Right lobe of liver (tissue), 6 donors: ENCODE data around the gene CASP3. TPM values are rescaled to one million over a fixed set of nuclear protein-coding genes. Genes with fewer than 3 reads are reported as not detected.

ENCODE experiments used
- ATAC-seq, 4 donors: fragments of 200-7000 bp; cut with Tn5 transposase; one replicate each; pipeline ENCODE4 v1.9.1; 2020; ENCODE audit warnings: mild to moderate bottlenecking in 4 of 4, moderate library complexity in 4 of 4
- DNase-seq, 3 donors: peaks; one replicate each; pipeline ENCODE4 v3.0.0-alpha.2; 2020
- H3K27ac ChIP-seq, 3 donors: fragments of 200-600 bp; one replicate each; pipeline ENCODE4 v1.8.0; 2022
- H3K27me3 ChIP-seq, 2 donors: fragments of 200-600 bp; one replicate each; pipeline ENCODE4 v1.8.0; 2022
- H3K36me3 ChIP-seq, 4 donors: fragments of 200-600 bp; sonication (generic) in 1 of 4; one replicate each; pipeline versions ENCODE4 v1.5.1 to v1.8.0; 2017 to 2022; ENCODE audit warnings: control low read depth in 1 of 4
- H3K4me1 ChIP-seq, 4 donors: fragments of 200-600 bp; sonication (generic) in 1 of 4; one replicate each; pipeline versions ENCODE4 v1.5.1 to v1.8.0; 2017 to 2022; ENCODE audit warnings: control low read depth in 1 of 4
- H3K4me3 ChIP-seq, 3 donors: fragments of 200-600 bp; one replicate each; pipeline ENCODE4 v1.8.0; 2022
- H3K9me3 ChIP-seq, 4 donors: fragments of 200-600 bp; sonication (generic) in 1 of 4; one replicate each; pipeline versions ENCODE4 v1.5.1 to v1.8.0; 2017 to 2022; ENCODE audit warnings: control low read depth in 1 of 4
- POLR2A ChIP-seq: fragments of 450-650 bp; IDR thresholded peaks from one replicate; pipeline ENCODE4 v1.6.1; 2017; ENCODE audit warnings: antibody characterized with exemption, mild to moderate bottlenecking
- WGBS: methylation state at CpG from one replicate; pipeline ENCODE4 v1.1.6; 2018; ENCODE audit warnings: low coverage, low lambda C conversion rate; ENCODE audit not compliant: insufficient coverage; ENCODE audit errors: missing lambda C conversion rate; 5-methylcytosine and 5-hydroxymethylcytosine counted together
- intact Hi-C, 2 donors: fragments of 100-400 bp; cut with DNase I; formaldehyde crosslinking; loops; one replicate each; pipeline versions ENCODE4 v1.11.2 to v1.14.1; 2022
- total RNA-seq, 6 experiments: library from RNA; depleted of rRNA in 2 of 6; stranded (reverse); fragments of >200 nt in 2 of 6; fragmentation: NEBNext Ultra II Directional in 3 of 6; extraction: Animal tissue kit (Norgen Biotek cat#: 25700) in 3 of 6; gene quantifications; one replicate each; pipeline versions ENCODE4 v1.1.0 to v1.2.4, GENCODE V29; 2016 to 2023
- TF ChIP-seq, protein P1 (sequence below), 4 donors: fragments of 200-600 bp in 3 of 4; fragments of 450-650 bp in 1 of 4; IDR thresholded peaks; one replicate each; pipeline versions ENCODE4 v1.5.1 to v1.8.0; 2016 to 2022; ENCODE audit warnings: antibody characterized with exemption in 4 of 4, mild to moderate bottlenecking in 2 of 4
- donor health status: DM: no; HTN: yes; CAD: no.
- donor health status: DM: no; HTN: no; CAD: no.
- donor health status: DM: no; HTN: no; CAD: no.
- donor health status: DM: no; HTN: yes; CAD: no.
- donor health status: DM: no; HTN: yes; CAD: no.

Gene CASP3
- total RNA-seq, 6 experiments from 2014 or later, result 9.6 to 19.6 (median 13.2) TPM

- Histone ChIP-seq H3K9me3 (no peaks in the 10 kb centered on the region), H3K36me3 (no peaks in the 10 kb centered on the region), H3K27me3 (no peaks in the 10 kb centered on the region), H3K27ac (peak overlapping the region; percentile 90 to 98 (median 94)), H3K4me3 (peak overlapping the region; percentile 74 to 90 (median 76)), H3K4me1 (peaks cover 0 to 42% (median 17%) of the 10 kb centered on the region in 4 donors)
- DNase-seq (no peak), ATAC-seq (no peak)
- TF ChIP-seq, protein P1, sequence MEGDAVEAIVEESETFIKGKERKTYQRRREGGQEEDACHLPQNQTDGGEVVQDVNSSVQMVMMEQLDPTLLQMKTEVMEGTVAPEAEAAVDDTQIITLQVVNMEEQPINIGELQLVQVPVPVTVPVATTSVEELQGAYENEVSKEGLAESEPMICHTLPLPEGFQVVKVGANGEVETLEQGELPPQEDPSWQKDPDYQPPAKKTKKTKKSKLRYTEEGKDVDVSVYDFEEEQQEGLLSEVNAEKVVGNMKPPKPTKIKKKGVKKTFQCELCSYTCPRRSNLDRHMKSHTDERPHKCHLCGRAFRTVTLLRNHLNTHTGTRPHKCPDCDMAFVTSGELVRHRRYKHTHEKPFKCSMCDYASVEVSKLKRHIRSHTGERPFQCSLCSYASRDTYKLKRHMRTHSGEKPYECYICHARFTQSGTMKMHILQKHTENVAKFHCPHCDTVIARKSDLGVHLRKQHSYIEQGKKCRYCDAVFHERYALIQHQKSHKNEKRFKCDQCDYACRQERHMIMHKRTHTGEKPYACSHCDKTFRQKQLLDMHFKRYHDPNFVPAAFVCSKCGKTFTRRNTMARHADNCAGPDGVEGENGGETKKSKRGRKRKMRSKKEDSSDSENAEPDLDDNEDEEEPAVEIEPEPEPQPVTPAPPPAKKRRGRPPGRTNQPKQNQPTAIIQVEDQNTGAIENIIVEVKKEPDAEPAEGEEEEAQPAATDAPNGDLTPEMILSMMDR (IDR thresholded peaks at IDR 0.05), result no peak
- TF ChIP-seq POLR2A, result no peak
- WGBS, result 0% methylated on average over 6 of the region's 6 CpGs
- intact Hi-C loops, result no loop called here
Measured at GRCh38 chr4:184648054-184648312, 1.3 kb downstream of the CASP3 start.

DNA sequence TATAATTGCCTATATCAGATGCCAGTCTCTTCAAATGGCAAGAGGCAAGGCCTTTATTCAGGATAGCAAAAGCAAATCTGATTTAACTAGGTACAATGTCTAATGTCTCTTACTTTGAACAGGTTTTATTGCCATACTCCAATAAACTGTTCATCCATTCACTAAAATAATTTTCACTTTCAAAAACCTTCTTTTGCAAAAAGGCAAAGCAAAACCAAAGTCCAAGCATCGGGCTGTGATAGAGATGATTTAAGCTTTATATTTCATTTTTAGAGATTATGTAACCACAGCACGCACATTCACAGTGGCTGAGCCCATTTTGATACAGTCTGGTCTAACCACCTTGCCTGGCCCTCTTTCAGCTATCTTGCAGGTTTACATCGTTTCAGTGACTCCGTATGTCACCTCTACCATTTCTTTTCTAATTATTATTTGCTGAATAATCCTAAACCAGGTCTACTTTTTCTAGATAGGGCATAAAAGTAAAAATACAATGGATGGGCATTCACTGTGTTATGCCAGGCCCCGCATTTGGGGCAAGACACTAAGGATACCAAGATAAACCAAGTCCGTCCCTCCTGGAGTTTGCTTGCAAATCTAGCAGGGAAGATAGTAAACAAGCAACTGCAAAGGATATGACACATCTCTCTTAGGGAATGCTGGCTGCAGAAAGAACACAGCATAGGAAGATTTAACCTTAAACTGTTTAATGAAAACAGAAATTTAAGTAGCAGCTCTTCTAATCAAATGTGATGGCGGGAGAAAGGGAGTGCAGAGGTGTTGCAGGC is 1.8 kb downstream of the CASP3 start:
- no peak for TF ChIP-seq POLR2A
- TF ChIP-seq, protein P1 (IDR thresholded peaks at IDR 0.05), result no peak
- intact Hi-C loops, result no loop called here
- H3K9me3 ChIP-seq, result no peaks in the 10 kb centered on the region
- 29% methylated on average over 7 of the region's 7 CpGs for WGBS
- no peaks in the 10 kb centered on the region for H3K36me3 ChIP-seq
- H3K27ac ChIP-seq, result peak overlapping the region; percentile 90 to 98 (median 94)
- DNase-seq (no peak), ATAC-seq (no peak)
- H3K4me1 ChIP-seq, result peaks cover 0 to 42% (median 17%) of the 10 kb centered on the region in 4 donors
- no peaks in the 10 kb centered on the region for H3K27me3 ChIP-seq
- peak overlapping the region; percentile 74 to 90 (median 76) for H3K4me3 ChIP-seq

DNA sequence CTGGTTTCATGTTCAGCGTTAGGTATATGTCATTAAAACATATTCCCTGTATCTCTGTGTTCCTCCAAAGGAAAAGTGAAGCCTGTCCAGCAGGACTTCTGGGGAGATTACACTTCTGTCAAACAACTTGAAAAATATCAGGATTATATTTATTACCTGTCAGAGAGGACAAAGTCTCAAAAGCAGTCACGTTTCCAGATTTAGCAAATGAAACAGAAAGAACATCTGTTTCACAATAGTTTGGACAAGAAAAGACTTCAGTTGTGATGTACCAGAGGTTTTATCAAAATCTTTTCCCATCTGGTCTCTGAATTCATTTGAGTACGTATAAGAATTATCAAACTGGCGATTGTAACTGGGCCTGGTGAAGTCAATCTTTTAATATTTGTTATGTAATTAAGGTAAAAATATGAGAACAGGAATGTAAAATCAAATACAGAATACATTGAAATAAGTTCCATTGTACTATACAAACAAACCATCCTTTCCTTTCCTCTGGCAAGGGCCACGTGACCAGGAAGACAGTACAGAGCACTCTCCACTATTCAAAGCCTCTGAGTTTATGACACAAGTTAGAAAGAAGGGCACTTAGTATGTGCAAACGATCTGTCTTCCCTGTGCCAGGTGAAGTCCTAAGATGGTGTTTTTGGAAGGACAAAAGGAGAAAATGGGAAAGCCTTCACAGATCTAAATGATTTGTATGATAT is 3.2 kb downstream of the CASP3 start:
- intact Hi-C loops, result no loop called here
- WGBS, result 45% methylated on average over 6 of the region's 6 CpGs
- DNase-seq (no peak), ATAC-seq (no peak)
- Histone ChIP-seq H3K4me1 (peaks cover 0 to 42% (median 17%) of the 10 kb centered on the region in 4 donors), H3K4me3 (no peak overlapping the region), H3K27ac (peak overlapping the region in 2 of 3 donors; percentile 10 to 19), H3K9me3 (no peaks in the 10 kb centered on the region), H3K36me3 (no peaks in the 10 kb centered on the region), H3K27me3 (no peaks in the 10 kb centered on the region)
- no peak for TF ChIP-seq POLR2A
- TF ChIP-seq, protein P1 (IDR thresholded peaks at IDR 0.05), result no peak

DNA sequence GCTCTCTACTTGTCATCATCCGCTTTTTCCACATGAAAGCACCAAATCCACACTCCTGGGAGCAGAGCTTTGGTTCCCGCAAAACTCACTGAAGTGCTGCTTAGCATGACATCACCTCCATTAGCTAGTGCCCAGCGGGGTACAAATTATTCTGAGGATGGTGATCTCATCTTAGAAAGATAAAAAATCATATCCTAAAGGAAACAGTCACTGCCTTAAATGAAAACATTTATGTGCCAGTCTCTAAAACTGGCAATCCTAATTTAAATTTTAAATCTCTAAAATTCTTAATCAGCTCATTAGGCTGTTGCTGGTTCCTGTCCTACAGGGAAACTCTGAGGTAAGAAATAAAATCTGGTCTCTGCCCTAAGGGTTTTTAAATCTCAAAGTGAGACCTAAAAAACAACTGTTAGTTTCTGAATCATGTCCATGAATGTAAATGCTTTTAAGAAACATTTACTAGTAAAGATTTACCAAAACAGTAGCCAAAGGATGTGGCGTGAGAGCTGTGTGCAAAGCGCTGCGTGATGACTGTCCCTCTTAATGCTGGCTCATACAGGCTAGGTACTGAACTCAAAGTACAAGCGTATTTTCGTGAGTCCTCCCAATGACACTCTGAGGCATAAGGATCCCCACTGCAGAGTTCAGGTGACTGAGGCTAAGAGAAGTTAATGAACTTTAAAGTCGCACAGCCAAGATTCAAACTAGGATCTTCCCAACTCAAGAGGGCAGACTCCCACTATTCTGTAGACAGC is 4.5 kb downstream of the CASP3 start:
- TF ChIP-seq, protein P1 (IDR thresholded peaks at IDR 0.05), result no peak
- TF ChIP-seq POLR2A, result no peak
- H3K9me3 ChIP-seq, result no peaks in the 10 kb centered on the region
- no peaks in the 10 kb centered on the region for H3K36me3 ChIP-seq
- no peak for ATAC-seq
- WGBS, result 84% methylated on average over 9 of the region's 9 CpGs
- H3K27me3 ChIP-seq, result no peaks in the 10 kb centered on the region
- no peak overlapping the region for H3K27ac ChIP-seq
- intact Hi-C loops, result no loop called here
- DNase-seq, result no peak
- no peak overlapping the region for H3K4me3 ChIP-seq
- H3K4me1 ChIP-seq, result peaks cover 0 to 34% (median 16%) of the 10 kb centered on the region in 4 donors
